SKM-1 (cell line): ENCODE results near the gene SPARC.

Source experiments
- DNase-seq: peaks from one replicate; lab custom pipeline; 2025; ENCODE audit not compliant: unreplicated experiment; lab: John Stamatoyannopoulos, UW

The SPARC gene

DNA sequence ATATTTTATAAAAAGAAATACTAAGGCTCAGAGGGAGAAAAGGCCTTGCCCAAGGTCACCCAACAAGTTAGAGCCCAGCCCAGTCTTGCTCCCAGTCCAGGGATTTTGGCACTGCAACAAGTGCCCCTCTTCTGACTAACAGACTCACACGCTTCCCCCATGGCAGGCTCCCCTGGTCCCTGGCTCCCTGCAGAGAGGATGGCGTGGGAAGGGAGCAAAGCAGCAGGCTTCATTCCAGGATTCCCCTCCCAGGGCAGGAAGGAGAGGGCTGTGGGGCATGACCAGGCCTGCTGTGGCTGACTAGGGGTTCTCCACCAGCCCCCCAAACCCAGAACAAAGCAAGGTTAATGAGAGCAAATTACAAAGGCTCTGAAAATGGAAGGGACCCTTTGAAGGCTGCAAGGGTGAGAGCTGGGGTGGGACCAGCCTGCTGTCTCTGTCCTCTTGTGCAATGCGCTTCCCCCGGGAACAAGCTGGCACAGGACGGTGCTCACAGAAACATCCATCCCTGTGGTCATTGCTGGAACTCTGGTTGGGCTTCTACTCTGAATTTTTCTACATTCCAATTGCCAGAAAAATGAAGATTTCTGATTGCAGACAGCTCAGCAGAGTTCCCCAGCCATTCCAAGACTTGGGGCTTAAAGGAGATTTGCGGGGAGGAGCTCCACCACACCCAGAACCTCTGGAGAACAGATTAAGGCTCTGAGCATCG, 58.4 kb downstream of the SPARC start:
- DNase-seq, result no peak

DNA sequence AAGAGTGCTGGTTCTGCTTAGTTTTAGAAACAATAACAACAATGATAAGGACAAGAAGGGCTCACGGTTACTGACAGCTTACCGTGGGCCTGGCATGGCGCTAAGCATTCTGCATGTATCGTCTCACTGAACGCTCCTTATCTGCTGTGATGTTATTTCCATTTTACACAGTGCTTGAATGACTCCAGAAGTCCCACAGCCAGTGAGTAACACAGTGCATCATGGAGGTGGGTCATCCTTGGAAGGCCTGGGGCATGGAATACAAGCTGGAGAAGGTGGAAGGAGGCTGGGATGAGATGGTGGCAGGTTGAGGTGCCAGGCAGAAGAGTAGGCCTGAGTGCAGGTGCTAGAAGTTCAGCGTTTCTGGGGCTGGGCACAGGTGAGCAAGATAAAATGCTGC, 59.1 kb downstream of the SPARC start:
- DNase-seq, result no peak

GRCh38 chr5:151625285-151625684, 61.4 kb downstream of the SPARC start:
- DNase-seq, result no peak

- no peak for DNase-seq
These were observed 62.2 kb downstream of the SPARC start for GRCh38 chr5:151624476-151624875.

- no peak for DNase-seq
These were observed 64.2 kb downstream of the SPARC start for GRCh38 chr5:151622367-151623088.

GRCh38 chr5:151620461-151620840, 66.3 kb downstream of the SPARC start:
- DNase-seq, result no peak

- no peak for DNase-seq
These were observed 66.8 kb downstream of the SPARC start for GRCh38 chr5:151619812-151620460.

DNA sequence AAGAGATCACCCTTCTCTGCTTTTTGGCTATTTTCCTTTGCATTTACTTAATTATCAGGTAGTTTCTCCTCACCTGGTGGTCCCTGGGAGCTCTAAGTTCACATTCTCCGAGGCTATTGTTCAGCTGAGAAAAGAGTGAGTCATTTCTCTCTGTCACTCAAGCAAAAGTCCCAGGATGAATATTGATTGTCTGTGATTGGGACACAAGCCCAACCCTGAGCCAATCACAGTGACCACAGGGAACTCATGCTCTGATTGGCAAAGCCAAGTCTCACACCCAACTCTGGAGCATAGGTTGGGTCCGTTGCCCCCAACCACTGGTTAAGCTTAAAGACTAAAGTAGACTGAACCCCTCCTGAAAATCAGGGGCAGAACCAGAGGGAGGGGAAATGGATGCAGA, 67.8 kb downstream of the SPARC start:
- no peak for DNase-seq

DNA sequence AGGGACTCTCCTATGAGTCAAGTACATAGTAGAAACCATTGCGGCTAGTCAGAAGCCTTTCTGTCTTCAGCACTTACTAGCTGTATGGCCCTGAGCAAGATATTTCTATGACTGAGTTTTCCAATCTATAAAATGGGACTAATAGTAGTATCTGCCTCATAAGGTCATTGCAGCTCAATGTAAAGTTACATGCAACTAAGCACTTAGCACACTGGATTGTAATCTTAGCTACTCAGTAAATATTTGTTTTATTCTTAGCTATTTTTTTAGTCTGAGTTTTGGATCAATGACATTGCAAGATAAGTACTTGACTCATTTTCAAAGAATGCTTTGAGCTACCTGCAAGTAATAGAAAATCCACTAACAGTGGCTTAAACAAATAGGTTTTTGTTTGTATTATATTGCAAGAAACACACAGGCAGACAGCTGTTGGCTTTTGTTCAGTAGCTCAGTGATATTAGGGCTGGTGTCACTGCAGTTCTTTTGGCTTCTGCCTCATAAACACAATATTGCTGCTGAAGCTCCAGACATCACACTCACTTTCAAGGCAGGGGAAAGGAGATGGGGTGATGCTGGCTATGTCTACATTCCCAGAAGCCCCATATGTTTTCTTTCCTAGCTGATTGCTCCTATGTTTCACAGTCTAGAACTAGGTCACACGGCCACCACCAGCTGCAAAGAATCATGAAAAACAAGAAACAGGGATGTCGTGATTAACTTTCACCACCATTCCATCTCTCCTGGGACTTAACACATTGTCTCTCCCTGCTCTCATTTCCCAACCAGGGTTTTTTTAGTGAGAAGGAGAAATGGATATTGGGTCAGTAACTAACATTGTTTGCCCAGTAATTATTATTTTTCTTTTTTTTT, 68.6 kb downstream of the SPARC start:
- no peak for DNase-seq

- no peak for DNase-seq
These were observed 69.3 kb downstream of the SPARC start for GRCh38 chr5:151617383-151617840.

DNA sequence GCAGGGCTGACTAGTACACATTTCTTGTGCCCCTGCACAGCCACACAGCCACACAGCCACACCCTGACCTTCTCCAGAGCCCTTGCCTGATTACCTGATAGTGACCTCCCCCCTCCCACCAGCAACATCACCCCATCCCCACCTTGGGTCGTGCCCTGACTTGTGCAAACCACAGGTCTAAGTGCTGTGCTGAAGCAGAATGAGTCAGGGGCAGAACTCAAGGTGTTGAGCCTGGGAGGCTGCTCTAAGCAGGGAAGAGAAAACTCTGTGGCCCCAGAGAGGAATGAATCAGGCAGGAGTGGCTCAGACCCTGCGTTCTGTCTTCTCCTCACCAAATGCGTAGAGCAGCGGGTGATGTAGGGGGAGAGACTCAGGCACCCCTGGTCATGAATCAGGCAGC, 71.3 kb downstream of the SPARC start:
- DNase-seq, result no peak

- no peak for DNase-seq
These were observed 72.2 kb downstream of the SPARC start for GRCh38 chr5:151614565-151614964.

GRCh38 chr5:151612689-151613427, 73.9 kb downstream of the SPARC start:
- DNase-seq, result no peak

- no peak for DNase-seq
These were observed 75.5 kb downstream of the SPARC start for GRCh38 chr5:151611127-151611775.
